Prostate gland (tissue), 2 donors: ENCODE data around the gene VOPP1. TPM values are rescaled to one million over a fixed set of nuclear protein-coding genes. Genes with fewer than 3 reads are reported as not detected.

Source experiments
- DNase-seq: peaks from one replicate; pipeline ENCODE4 v3.0.0-alpha.2; 2019; ENCODE audit warnings: low spot score
- H3K27ac ChIP-seq, 2 donors: fragments of 200-600 bp; sonication (generic); 2 replicates each; pipeline ENCODE4 v1.5.1; 2017 to 2019
- H3K27me3 ChIP-seq: fragments of 200-600 bp; sonication (generic); replicated peaks from 2 replicates; pipeline ENCODE4 v1.5.1; 2019; ENCODE audit not compliant: insufficient read depth
- H3K36me3 ChIP-seq, 2 donors: fragments of 200-600 bp; sonication (generic); 1 replicate in 1 of 2; 2 replicates in 1 of 2; pipeline versions ENCODE4 v1.5.1 to v1.8.1; 2017 to 2019
- H3K4me1 ChIP-seq: fragments of 200-600 bp; sonication (generic); replicated peaks from 2 replicates; pipeline ENCODE4 v1.5.1; 2019
- H3K4me3 ChIP-seq, 2 donors: fragments of 200-600 bp; sonication (generic); 2 replicates each; pipeline ENCODE4 v1.5.1; 2017 to 2019
- H3K9me3 ChIP-seq: fragments of 200-600 bp; sonication (generic); 2 replicates; pipeline ENCODE4 v1.5.1; 2017
- POLR2A ChIP-seq: fragments of 450-650 bp; IDR thresholded peaks from one replicate; pipeline ENCODE4 v1.6.1; 2016; ENCODE audit warnings: antibody characterized with exemption, mild to moderate bottlenecking
- POLR2AphosphoS5 ChIP-seq: sonication (generic); formaldehyde crosslinking; IDR thresholded peaks from one replicate; pipeline ENCODE4 v1.6.1; 2017; ENCODE audit warnings: antibody characterized with exemption
- WGBS: methylation state at CpG from one replicate; pipeline ENCODE4 v1.1.5; 2018; 5-methylcytosine and 5-hydroxymethylcytosine counted together
- intact Hi-C: fragments of 100-400 bp; cut with DNase I; formaldehyde crosslinking; loops from one replicate; pipeline ENCODE4 v1.14.2; 2022
- total RNA-seq, 2 donors: library from RNA; depleted of rRNA; stranded (reverse); fragments of >200 nt; gene quantifications; one replicate each; pipeline ENCODE4 v1.1.0, GENCODE V29; 2016
- TF ChIP-seq, protein P1 (sequence below), 4 experiments: fragments of 200-600 bp in 2 of 4; fragments of 450-650 bp in 2 of 4; sonication (generic) in 2 of 4; IDR thresholded peaks; 1 replicate in 3 of 4; 2 replicates in 1 of 4; pipeline ENCODE4 v1.5.1; 2016 to 2019; ENCODE audit warnings: antibody characterized with exemption in 4 of 4, mild to moderate bottlenecking in 2 of 4, moderate library complexity in 2 of 4

The VOPP1 gene
- total RNA-seq, 2 donors from 2014 or later, result 29.4 to 46.6 TPM

DNA sequence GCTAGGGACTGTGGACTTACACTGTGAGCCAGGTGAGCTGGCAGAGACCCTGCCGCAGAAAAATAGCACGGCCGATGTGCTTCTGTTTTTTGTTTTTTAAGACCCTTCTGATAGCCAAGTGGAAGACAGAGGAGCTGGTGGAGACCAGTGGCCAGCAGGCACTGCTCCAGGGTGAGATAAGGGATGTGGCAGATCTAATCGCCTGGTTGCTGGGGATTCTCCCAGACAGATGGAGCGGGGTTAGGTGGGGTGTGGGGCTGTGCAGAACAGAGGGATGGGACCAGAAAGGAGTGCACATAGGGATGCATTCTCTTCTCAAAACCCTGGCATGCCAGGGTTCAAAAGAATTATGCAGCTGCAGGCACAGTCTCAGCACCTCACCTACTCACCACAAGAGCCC lies 82.2 kb downstream of the VOPP1 start:
- Histone ChIP-seq H3K9me3 (no peaks in the 10 kb centered on the region), H3K4me1 (no peaks in the 10 kb centered on the region), H3K4me3 (no peak overlapping the region), H3K36me3 (no peaks in the 10 kb centered on the region), H3K27ac (no peak overlapping the region), H3K27me3 (no peaks in the 10 kb centered on the region)
- TF ChIP-seq POLR2A, result no peak
- TF ChIP-seq, protein P1, sequence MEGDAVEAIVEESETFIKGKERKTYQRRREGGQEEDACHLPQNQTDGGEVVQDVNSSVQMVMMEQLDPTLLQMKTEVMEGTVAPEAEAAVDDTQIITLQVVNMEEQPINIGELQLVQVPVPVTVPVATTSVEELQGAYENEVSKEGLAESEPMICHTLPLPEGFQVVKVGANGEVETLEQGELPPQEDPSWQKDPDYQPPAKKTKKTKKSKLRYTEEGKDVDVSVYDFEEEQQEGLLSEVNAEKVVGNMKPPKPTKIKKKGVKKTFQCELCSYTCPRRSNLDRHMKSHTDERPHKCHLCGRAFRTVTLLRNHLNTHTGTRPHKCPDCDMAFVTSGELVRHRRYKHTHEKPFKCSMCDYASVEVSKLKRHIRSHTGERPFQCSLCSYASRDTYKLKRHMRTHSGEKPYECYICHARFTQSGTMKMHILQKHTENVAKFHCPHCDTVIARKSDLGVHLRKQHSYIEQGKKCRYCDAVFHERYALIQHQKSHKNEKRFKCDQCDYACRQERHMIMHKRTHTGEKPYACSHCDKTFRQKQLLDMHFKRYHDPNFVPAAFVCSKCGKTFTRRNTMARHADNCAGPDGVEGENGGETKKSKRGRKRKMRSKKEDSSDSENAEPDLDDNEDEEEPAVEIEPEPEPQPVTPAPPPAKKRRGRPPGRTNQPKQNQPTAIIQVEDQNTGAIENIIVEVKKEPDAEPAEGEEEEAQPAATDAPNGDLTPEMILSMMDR (IDR thresholded peaks at IDR 0.05), result no peak
- no peak for TF ChIP-seq POLR2AphosphoS5
- DNase-seq, result no peak
- 70% methylated on average over 5 of the region's 5 CpGs for WGBS
- intact Hi-C loops, result no loop called here

DNA sequence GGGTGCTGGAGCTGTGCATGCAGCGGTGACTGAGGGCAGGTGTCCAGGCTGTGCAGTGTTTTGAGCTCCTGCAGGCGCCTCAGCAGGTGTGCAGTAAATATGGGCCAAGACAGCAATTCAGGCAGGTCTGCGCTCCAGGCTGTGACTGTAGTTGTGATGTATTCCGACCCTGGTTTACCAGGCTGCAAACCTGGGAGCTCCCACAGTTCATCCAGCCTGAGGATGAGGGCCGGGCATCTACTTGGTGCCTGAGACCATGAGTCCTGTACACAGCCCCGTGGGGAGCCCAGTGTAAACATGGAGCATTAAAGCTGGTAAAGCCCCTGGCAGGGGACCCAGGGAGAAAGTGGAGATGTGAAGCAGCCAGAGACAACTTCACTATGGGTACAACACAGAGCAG lies 82.8 kb downstream of the VOPP1 start:
- Histone ChIP-seq H3K9me3 (no peaks in the 10 kb centered on the region), H3K36me3 (no peaks in the 10 kb centered on the region), H3K4me1 (no peaks in the 10 kb centered on the region), H3K27ac (no peak overlapping the region), H3K27me3 (no peaks in the 10 kb centered on the region), H3K4me3 (no peak overlapping the region)
- 91% methylated on average over 6 of the region's 6 CpGs for WGBS
- intact Hi-C loops, result no loop called here
- no peak for TF ChIP-seq POLR2AphosphoS5
- TF ChIP-seq, protein P1 (IDR thresholded peaks at IDR 0.05), result no peak
- TF ChIP-seq POLR2A, result no peak
- DNase-seq, result no peak

DNA sequence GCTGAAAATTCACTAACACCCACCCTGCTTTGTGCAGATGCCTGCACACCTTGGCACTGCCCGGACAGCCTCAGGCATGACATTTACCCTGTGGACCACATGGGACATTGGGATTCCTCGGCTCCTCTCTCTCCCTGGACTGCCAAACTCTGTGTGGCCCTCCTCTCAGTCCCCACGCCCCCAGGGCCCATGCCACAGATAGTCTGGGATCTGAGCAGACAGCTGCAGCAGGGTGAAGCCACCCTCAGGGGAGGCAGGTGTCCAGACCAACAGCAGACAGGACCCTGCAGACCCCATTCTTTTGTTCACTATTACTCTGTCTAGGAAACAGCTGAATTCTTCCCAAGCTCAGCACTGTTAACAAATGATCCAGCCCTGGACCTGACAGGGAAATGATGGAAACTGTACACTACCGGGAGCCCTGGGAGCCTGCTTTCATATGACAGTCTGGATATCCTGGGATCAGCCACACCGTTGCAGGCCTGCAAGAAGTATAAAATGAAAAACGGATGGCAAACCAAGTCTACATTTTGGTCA lies 83.4 kb downstream of the VOPP1 start:
- TF ChIP-seq, protein P1 (IDR thresholded peaks at IDR 0.05), result no peak
- no peak for TF ChIP-seq POLR2AphosphoS5
- TF ChIP-seq POLR2A, result no peak
- intact Hi-C loops, result no loop called here
- Histone ChIP-seq H3K27me3 (no peaks in the 10 kb centered on the region), H3K36me3 (no peaks in the 10 kb centered on the region), H3K9me3 (no peaks in the 10 kb centered on the region), H3K27ac (no peak overlapping the region), H3K4me1 (no peaks in the 10 kb centered on the region), H3K4me3 (no peak overlapping the region)
- WGBS, result 92% methylated on average over 6 of the region's 6 CpGs
- no peak for DNase-seq

DNA sequence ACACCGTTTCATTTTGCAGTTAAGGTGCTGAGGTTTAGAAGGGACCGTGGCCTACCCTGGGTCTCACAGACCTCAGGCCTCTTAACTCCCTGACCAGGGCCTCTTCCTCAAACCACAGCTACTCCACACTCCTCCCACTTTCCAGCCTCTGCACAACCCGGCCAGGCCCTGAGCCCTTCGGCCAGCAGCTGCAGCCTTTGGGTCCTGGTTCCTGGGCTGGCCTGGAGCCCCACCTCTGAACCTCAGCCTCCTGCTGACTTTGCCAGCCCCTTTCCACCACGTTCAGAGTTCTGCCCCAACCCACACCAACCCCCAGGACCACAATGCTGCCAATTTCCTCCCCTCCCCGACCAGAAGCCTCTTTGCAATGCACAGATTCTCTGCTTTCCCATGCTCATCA lies 84.1 kb downstream of the VOPP1 start:
- no peaks in the 10 kb centered on the region for H3K4me1 ChIP-seq
- H3K27me3 ChIP-seq, result no peaks in the 10 kb centered on the region
- DNase-seq, result no peak
- no peaks in the 10 kb centered on the region for H3K36me3 ChIP-seq
- H3K4me3 ChIP-seq, result no peak overlapping the region
- no peak overlapping the region for H3K27ac ChIP-seq
- intact Hi-C loops, result no loop called here
- TF ChIP-seq POLR2AphosphoS5, result no peak
- TF ChIP-seq, protein P1 (IDR thresholded peaks at IDR 0.05), result no peak
- TF ChIP-seq POLR2A, result no peak
- H3K9me3 ChIP-seq, result no peaks in the 10 kb centered on the region
- WGBS, result 81% methylated on average over 6 of the region's 6 CpGs

DNA sequence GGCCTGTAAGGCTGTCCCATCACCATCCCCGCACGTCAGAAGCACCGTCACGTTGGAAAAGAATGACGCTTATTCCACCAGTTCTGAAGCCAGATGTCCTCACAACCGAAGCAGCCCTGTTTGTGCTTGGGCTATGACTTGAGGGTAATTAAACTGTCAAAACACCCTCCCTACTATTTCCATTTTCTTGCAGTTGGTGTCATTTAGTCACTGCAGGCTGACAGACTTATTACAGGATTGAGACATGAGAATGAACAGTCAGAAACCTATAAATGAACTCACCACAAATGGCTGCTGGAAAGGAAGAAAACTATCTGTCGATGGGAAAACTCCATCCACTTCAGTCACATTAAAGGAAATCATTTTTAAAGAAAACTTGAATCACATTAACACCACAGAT lies 85.3 kb downstream of the VOPP1 start:
- intact Hi-C loops, result no loop called here
- 71% methylated on average over 7 of the region's 7 CpGs for WGBS
- Histone ChIP-seq H3K4me3 (no peak overlapping the region), H3K36me3 (no peaks in the 10 kb centered on the region), H3K27me3 (no peaks in the 10 kb centered on the region), H3K27ac (no peak overlapping the region), H3K4me1 (no peaks in the 10 kb centered on the region), H3K9me3 (no peaks in the 10 kb centered on the region)
- TF ChIP-seq POLR2AphosphoS5, result no peak
- TF ChIP-seq POLR2A, result no peak
- TF ChIP-seq, protein P1 (IDR thresholded peaks at IDR 0.05), result no peak
- no peak for DNase-seq
